GM12874 (cell line): ENCODE data around the gene CFLAR.

Source experiments
- TF ChIP-seq, protein P1 (sequence below): IDR thresholded peaks from 2 replicates; pipeline ENCODE4 v1.5.1; 2011; ENCODE audit warnings: low read depth, mild to moderate bottlenecking, control low read depth, low read length, moderate library complexity; ENCODE audit not compliant: insufficient read depth

The CFLAR gene

DNA sequence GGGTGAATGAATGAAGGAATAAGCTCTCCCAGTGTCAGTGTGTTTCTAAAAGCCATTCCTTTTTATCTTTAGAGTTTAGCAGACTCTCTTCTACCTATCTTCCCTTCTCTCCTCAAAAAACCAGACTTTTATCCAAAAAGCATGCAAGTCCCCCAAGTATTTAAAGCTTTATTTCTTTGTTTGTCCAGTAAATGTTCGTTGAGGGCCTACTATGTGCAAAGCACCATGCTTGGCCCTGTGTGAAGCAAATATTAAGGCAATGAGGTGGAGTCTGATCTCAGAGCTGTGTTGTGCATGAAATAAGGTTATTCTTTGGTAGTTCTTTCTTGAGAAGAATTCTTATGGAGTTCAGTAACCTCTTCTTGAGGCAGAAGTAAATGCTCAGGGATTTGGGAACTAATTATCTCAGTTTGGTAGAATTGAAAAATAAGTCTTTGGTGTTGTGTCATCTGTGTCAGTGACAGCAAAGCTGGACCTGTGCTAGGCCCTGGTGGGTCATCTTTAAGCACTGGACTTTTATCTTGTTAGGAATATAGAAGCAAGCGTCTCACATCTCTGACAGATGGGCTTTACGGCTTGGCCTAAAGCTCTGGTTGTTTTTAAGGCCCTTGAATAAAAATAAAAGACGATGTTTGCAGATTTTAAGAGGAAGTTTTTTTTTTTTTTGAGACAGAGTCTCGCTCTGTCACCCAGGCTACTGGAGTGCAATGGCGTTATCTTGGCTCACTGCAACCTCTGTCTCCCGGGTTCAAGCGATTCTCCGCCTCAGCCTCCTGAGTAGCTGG is 38.8 kb downstream of the CFLAR start:
- TF ChIP-seq, protein P1, sequence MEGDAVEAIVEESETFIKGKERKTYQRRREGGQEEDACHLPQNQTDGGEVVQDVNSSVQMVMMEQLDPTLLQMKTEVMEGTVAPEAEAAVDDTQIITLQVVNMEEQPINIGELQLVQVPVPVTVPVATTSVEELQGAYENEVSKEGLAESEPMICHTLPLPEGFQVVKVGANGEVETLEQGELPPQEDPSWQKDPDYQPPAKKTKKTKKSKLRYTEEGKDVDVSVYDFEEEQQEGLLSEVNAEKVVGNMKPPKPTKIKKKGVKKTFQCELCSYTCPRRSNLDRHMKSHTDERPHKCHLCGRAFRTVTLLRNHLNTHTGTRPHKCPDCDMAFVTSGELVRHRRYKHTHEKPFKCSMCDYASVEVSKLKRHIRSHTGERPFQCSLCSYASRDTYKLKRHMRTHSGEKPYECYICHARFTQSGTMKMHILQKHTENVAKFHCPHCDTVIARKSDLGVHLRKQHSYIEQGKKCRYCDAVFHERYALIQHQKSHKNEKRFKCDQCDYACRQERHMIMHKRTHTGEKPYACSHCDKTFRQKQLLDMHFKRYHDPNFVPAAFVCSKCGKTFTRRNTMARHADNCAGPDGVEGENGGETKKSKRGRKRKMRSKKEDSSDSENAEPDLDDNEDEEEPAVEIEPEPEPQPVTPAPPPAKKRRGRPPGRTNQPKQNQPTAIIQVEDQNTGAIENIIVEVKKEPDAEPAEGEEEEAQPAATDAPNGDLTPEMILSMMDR, result no peak

DNA sequence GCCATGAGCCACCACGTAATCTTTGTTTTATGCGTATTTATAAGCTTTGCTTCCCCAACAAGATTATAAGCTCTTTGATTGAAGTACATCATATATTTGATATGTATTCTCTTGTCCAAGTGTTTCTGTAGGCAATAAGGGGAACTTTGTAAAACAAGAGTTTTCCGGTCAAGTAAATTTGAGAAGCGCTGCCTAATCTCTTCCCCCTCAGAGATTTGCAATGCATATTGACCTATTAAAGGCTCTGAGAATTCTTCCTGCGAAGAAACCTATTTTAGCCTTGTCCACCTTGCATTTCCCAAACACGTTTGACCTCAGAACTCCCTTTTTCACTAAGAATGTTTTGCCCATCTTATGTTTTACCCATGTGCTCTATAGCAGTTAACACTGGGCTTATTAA is 40.1 kb downstream of the CFLAR start:
- TF ChIP-seq, protein P1, result no peak

DNA sequence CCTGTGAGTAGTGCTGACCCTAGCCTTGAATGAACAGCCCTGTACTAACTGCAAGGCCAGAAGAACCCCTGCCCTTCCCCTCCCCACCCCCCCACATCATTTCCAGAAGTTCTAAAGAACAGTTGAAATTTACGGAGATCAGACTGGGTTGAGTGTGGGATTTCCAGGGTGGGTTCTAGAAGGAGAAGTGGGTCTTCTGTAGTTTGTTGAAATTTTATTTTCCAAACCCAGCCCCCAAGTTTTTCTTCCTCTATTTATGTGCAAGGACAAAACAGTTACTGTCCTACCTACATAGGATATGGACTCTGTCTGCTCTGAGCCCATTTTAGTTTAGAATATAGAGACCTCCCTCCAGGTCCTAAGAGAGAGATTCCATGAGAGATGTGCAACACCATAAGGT is 40.7 kb downstream of the CFLAR start:
- TF ChIP-seq, protein P1, result no peak

DNA sequence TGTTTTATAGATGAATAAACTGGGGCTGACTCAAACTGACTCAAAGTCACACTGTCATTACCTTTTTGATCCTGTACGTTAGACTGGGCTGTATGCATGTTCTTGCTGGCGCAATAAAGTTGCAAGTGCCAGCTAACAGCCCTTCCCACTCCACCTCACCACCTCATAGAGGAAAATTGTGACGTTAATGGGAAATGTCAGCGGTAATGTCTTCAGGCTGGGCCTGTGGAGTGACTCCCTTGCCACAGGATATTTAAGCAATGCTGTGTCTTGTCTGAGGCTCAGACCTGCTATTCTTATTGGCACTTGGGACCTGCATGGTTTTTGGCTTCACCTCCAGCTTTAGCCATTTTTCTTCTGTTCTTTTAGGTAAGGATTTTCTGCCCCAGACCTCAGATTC is 41.7 kb downstream of the CFLAR start:
- TF ChIP-seq, protein P1, result no peak

DNA sequence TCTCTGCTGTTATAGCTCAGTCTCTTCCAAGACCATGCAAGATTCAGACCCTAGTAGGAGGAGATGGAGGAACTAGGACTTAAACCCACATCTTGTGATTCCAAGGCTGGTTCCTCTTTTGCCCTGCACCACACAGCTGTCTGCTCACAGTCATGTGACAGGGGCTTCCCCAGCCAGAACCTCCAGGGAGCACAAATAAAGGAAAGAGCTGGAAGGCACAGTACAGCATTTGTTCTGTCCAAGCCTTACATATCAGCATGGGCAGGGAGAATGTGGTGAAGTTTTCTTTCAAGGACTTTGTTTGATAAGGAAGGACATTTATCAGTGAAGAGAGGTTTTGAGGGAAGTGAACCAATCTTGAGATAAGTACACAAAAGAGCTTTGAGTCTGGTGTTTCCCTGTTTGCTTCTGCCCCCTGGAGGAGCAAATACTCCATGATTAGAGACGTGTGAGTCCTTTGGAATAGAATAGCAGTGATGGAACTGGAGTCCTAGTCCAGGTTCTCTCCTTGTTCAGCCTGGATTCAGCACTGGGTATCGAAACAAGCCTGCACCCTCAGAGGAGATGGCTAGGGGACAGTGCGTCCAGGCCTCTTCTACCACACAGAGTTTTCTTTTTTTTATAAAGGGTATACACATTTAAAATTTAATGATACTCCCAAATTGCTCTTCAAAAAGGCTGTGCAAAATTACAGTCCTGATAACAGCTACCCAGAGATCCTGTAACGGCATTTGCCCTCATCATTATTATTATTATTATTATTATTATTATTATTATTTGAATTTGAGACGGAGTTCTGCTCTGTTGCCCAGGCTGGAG is 42.4 kb downstream of the CFLAR start:
- TF ChIP-seq, protein P1, result peak; percentile 54

DNA sequence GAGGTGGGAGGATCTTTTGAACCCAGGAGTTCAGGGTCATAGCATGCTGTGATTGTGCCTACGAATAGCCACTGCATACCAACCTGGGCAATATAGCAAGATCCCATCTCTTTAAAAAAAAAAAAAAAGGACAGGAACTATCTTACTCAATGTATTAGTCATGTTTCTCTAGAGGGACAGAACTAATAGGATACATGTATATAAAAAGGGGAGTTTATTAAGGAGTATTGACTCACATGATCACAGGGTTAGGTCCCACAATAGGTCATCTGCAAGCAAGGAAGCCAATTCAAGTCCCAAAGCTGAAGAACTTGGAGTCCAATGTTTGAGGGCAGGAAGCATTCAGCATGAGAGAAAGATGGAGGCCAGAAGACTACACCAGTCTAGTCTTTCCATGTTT is 48.2 kb downstream of the CFLAR start:
- TF ChIP-seq, protein P1, result no peak

DNA sequence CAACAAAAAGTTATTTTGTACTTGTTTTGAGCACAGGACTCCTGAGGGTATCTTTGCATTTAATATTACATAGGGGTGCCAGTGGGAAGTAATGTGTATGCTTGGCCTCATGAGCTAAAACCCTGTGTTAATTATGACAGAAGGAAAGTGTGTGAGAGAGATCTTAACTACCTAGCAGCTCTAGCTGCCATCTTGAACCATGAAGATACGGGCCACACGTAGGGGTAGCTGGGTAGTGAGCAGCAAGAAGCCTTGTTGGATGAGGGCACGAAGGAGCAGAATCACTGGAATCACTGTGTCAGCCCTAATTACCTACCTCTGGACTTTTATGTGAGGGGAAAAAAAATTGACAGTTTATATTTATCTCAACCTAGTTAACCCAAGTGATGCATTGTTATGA is 51.6 kb downstream of the CFLAR start:
- TF ChIP-seq, protein P1, result no peak
